Mammary epithelial cell (primary cell): Measurements from ENCODE around the gene LRRC70.

ENCODE experiments used
- CTCF ChIP-seq, 2 donors: IDR thresholded peaks in 1 of 2; conservative IDR thresholded peaks in 1 of 2; 2 replicates each; pipeline ENCODE4 v1.5.1; 2011 to 2012; ENCODE audit warnings: inconsistent platforms in 2 of 2, low read length in 2 of 2, mild to moderate bottlenecking in 2 of 2, control low read depth in 1 of 2, low read depth in 1 of 2; ENCODE audit not compliant: insufficient read depth in 1 of 2; ENCODE audit errors: extremely low read depth in 1 of 2
- EZH2 ChIP-seq: IDR thresholded peaks from 2 replicates; pipeline ENCODE4 v1.6.1; 2012; ENCODE audit warnings: low read length, inconsistent platforms, borderline replicate concordance

GRCh38 chr5:62568800-62569432 lies 9.7 kb upstream of the LRRC70 start:
- no peak for TF ChIP-seq CTCF (conservative IDR thresholded peaks at IDR 0.05 in 1 of 2, IDR thresholded peaks at IDR 0.05 in 1 of 2; ENCODE audit: extremely low read depth in 1 of 2, insufficient read depth in 1 of 2, low read depth in 1 of 2, low read length in 2 of 2)
- TF ChIP-seq EZH2: no peak
